Forelimb muscle (tissue), 1 donor: ENCODE data around the gene GRB14. TPM values are rescaled to one million over a fixed set of nuclear protein-coding genes. Genes with fewer than 3 reads are reported as not detected.
"Not testable (repeated sequence)": the region's sequence is repeated elsewhere in the genome, so short reads cannot be mapped to it uniquely, and the experiment has no call there.

Source experiments
- DNase-seq: peaks from one replicate; pipeline ENCODE4 v3.0.0-alpha.2; 2013; ENCODE audit warnings: low read depth
- polyA plus RNA-seq: library from polyadenylated mRNA; unstranded; fragments of 120-200 nt; gene quantifications from one replicate; pipeline ENCODE4 v1.2.1, GENCODE V29; 2013; ENCODE audit not compliant: insufficient read length

GRB14 gene
- 1.3 TPM for polyA plus RNA-seq

- DNase-seq = no peak
Measured at GRCh38 chr2:164620873-164621763, at the start of gene GRB14. Gene GRB14, minus strand, starts transcription at chr2:164621482. Its CDS starts 173 bp downstream, at chr2:164621309.

GRCh38 chr2:164669291-164669690, 48.0 kb upstream of the GRB14 start:
- no peak for DNase-seq

GRCh38 chr2:164667566-164667965, 46.3 kb upstream of the GRB14 start:
- no peak for DNase-seq

GRCh38 chr2:164664070-164664469, 42.8 kb upstream of the GRB14 start:
- DNase-seq = no peak

- no peak for DNase-seq
Measured at GRCh38 chr2:164662868-164663631, 41.8 kb upstream of the GRB14 start.

GRCh38 chr2:164662066-164662465, 40.8 kb upstream of the GRB14 start:
- peak; percentile 17 for DNase-seq

- no peak for DNase-seq
Measured at GRCh38 chr2:164661349-164661748, 40.1 kb upstream of the GRB14 start.

- DNase-seq = no peak
Measured at GRCh38 chr2:164657129-164657528, 35.8 kb upstream of the GRB14 start.

GRCh38 chr2:164655750-164656149, 34.5 kb upstream of the GRB14 start:
- DNase-seq = no peak

- no peak for DNase-seq
Measured at GRCh38 chr2:164655336-164655735, 34.1 kb upstream of the GRB14 start.

- DNase-seq = no peak
Measured at GRCh38 chr2:164651361-164651760, 30.1 kb upstream of the GRB14 start.

GRCh38 chr2:164644036-164644700, 22.9 kb upstream of the GRB14 start:
- DNase-seq = no peak

GRCh38 chr2:164642946-164643555, 21.8 kb upstream of the GRB14 start:
- DNase-seq = no peak

- DNase-seq = no peak
Measured at GRCh38 chr2:164642268-164642667, 21.0 kb upstream of the GRB14 start.

GRCh38 chr2:164628319-164628718, 7.0 kb upstream of the GRB14 start:
- DNase-seq = not testable (repeated sequence)

GRCh38 chr2:164625378-164625971, 4.2 kb upstream of the GRB14 start:
- no peak for DNase-seq

GRCh38 chr2:164624316-164624715, 3.0 kb upstream of the GRB14 start:
- DNase-seq = no peak

GRCh38 chr2:164622338-164623106, 1.2 kb upstream of the GRB14 start:
- no peak for DNase-seq

GRCh38 chr2:164621764-164622105, 453 bp upstream of the GRB14 start:
- no peak for DNase-seq

- DNase-seq = no peak
Measured at GRCh38 chr2:164620457-164620856, 825 bp downstream of the GRB14 start.

GRCh38 chr2:164617466-164617865, 3.8 kb downstream of the GRB14 start:
- DNase-seq = no peak
